Measurements from ENCODE around the gene AMHR2.
"Not testable (repeated sequence)": the region's sequence is repeated elsewhere in the genome, so short reads cannot be mapped to it uniquely, and the experiment has no call there.

The AMHR2 gene

GRCh38 chr12:53380794-53381730, 42.6 kb upstream of the AMHR2 start:
- H4K91ac ChIP-seq (ENCODE audit: low read depth, low read length), result peak overlapping the region; percentile 57
- H2AFZ ChIP-seq (ENCODE audit: insufficient read depth, low read length, poor library complexity), result no peak overlapping the region

DNA sequence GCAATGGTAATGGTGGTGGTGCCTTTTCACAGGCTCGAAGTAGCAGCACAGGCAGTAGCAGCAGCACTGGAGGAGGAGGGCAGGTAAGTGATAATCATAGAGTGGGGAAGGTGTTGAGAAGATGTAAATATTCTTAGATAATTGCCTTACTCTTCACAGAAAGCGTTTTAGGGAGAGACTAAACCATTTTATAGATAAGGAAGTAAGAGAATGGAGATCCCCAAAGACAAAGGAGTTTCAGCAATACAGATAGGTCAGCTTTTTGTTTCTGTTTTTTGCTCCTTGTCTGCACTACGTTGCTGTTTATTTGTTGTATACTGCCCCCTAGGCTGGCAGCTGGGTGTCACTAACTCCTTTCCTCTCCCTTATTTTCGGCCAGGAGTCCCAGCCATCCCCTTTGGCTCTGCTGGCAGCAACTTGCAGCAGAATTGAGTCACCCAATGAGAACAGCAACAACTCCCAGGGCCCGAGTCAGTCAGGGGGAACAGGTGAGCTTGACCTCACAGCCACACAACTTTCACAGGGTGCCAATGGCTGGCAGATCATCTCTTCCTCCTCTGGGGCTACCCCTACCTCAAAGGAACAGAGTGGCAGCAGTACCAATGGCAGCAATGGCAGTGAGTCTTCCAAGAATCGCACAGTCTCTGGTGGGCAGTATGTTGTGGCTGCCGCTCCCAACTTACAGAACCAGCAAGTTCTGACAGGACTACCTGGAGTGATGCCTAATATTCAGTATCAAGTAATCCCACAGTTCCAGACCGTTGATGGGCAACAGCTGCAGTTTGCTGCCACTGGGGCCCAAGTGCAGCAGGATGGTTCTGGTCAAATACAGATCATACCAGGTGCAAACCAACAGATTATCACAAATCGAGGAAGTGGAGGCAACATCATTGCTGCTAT, 41.7 kb upstream of the AMHR2 start:
- Histone ChIP-seq H3K14ac (ENCODE audit: low read length) (peak overlapping the region; percentile 74), H3K4ac (ENCODE audit: low read depth, low read length) (peak overlapping the region; percentile 49), H3K23ac (ENCODE audit: low read length) (no peak overlapping the region), H3K27me3 (ENCODE audit: insufficient read depth, low read length) (no peaks in the 10 kb centered on the region), H3K9ac (ENCODE audit: low read length) (no peak overlapping the region), H3K4me1 (ENCODE audit: control insufficient read depth in 1 of 2, insufficient read depth in 2 of 2, low read length in 2 of 2) (peaks cover 13 to 23% of the 10 kb centered on the region in 2 experiments), H3K79me2 (ENCODE audit: control insufficient read depth, insufficient read depth, low read length, poor library complexity) (peaks cover 16% of the 10 kb centered on the region), H2AFZ (ENCODE audit: insufficient read depth, low read length, poor library complexity) (no peak overlapping the region), H3K4me3 (ENCODE audit: low read depth, low read length) (no peak overlapping the region), H3K36me3 (ENCODE audit: control insufficient read depth in 1 of 2, insufficient read depth in 2 of 2, low read length in 2 of 2) (peaks cover 22 to 31% of the 10 kb centered on the region in 2 experiments), H3K27ac (ENCODE audit: low read depth, low read length) (peak overlapping the region; percentile 74), H2BK120ac (ENCODE audit: insufficient read depth, low read length, poor library complexity) (no peak overlapping the region), H2BK5ac (ENCODE audit: low read depth, low read length, poor library complexity) (peak overlapping the region; percentile 26), H3K79me1 (ENCODE audit: low read length) (peaks cover 10% of the 10 kb centered on the region), H3K18ac (ENCODE audit: low read length) (peak overlapping the region; percentile 88), H2BK12ac (ENCODE audit: low read length) (no peak overlapping the region), H2AK5ac (ENCODE audit: low read length) (no peak overlapping the region), H3K4me2 (ENCODE audit: low read length) (peak overlapping the region; percentile 60), H3K9me3 (ENCODE audit: insufficient read depth, low read depth, low read length) (peaks cover 2% of the 10 kb centered on the region), H4K12ac (ENCODE audit: low read depth, low read length) (peak overlapping the region; percentile 16), H4K8ac (ENCODE audit: low read depth, low read length) (peak overlapping the region; percentile 43), H4K91ac (ENCODE audit: low read depth, low read length) (peak overlapping the region; percentile 19)
- DNase-seq, result peak; percentile 62 to 73
- WGBS (ENCODE audit: extremely low coverage, insufficient coverage, insufficient read length), result no CpG with 5 or more reads among the region's 9 CpGs

More at GRCh38 chr12:53380794-53381730, 42.6 kb upstream of the AMHR2 start:
- peaks cover 10% of the 10 kb centered on the region for H3K79me1 ChIP-seq (ENCODE audit: low read length)
- H2BK120ac ChIP-seq (ENCODE audit: insufficient read depth, low read length, poor library complexity), result no peak overlapping the region
- H3K27me3 ChIP-seq (ENCODE audit: insufficient read depth, low read length), result no peaks in the 10 kb centered on the region
- peaks cover 2% of the 10 kb centered on the region for H3K9me3 ChIP-seq (ENCODE audit: insufficient read depth, low read depth, low read length)
- H4K8ac ChIP-seq (ENCODE audit: low read depth, low read length), result peak overlapping the region; percentile 43
- no peak overlapping the region for H3K9ac ChIP-seq (ENCODE audit: low read length)
- H3K79me2 ChIP-seq (ENCODE audit: control insufficient read depth, insufficient read depth, low read length, poor library complexity), result peaks cover 16% of the 10 kb centered on the region
- H3K18ac ChIP-seq (ENCODE audit: low read length), result peak overlapping the region; percentile 88
- H3K4ac ChIP-seq (ENCODE audit: low read depth, low read length), result peak overlapping the region; percentile 54
- H3K23ac ChIP-seq (ENCODE audit: low read length), result no peak overlapping the region
- no CpG with 5 or more reads among the region's 21 CpGs for WGBS (ENCODE audit: extremely low coverage, insufficient coverage, insufficient read length)
- H2BK12ac ChIP-seq (ENCODE audit: low read length), result no peak overlapping the region
- H4K12ac ChIP-seq (ENCODE audit: low read depth, low read length), result peak overlapping the region; percentile 16
- H3K36me3 ChIP-seq (ENCODE audit: control insufficient read depth in 1 of 2, insufficient read depth in 2 of 2, low read length in 2 of 2), result peaks cover 22 to 27% of the 10 kb centered on the region in 2 experiments
- H3K14ac ChIP-seq (ENCODE audit: low read length), result peak overlapping the region; percentile 74
- H2AK5ac ChIP-seq (ENCODE audit: low read length), result no peak overlapping the region
- H3K4me3 ChIP-seq (ENCODE audit: low read depth, low read length), result no peak overlapping the region
- peaks cover 13 to 22% of the 10 kb centered on the region in 2 experiments for H3K4me1 ChIP-seq (ENCODE audit: control insufficient read depth in 1 of 2, insufficient read depth in 2 of 2, low read length in 2 of 2)
- DNase-seq, result peak; percentile 56 to 71
- peak overlapping the region; percentile 74 for H3K27ac ChIP-seq (ENCODE audit: low read depth, low read length)
- peak overlapping the region; percentile 44 for H2BK5ac ChIP-seq (ENCODE audit: low read depth, low read length, poor library complexity)
- H3K4me2 ChIP-seq (ENCODE audit: low read length), result peak overlapping the region; percentile 60

DNA sequence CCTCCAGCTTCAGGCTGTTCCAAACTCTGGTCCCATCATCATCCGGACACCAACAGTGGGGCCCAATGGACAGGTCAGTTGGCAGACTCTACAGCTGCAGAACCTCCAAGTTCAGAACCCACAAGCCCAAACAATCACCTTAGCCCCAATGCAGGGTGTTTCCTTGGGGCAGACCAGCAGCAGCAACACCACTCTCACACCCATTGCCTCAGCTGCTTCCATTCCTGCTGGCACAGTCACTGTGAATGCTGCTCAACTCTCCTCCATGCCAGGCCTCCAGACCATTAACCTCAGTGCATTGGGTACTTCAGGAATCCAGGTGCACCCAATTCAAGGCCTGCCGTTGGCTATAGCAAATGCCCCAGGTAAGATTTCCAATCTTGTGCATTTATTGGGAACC, 40.4 kb upstream of the AMHR2 start:
- Histone ChIP-seq H4K8ac (ENCODE audit: low read depth, low read length) (no peak overlapping the region), H3K14ac (ENCODE audit: low read length) (no peak overlapping the region), H3K23ac (ENCODE audit: low read length) (no peak overlapping the region), H4K91ac (ENCODE audit: low read depth, low read length) (no peak overlapping the region), H3K4me1 (ENCODE audit: control insufficient read depth in 1 of 2, insufficient read depth in 2 of 2, low read length in 2 of 2) (peaks cover 13 to 24% of the 10 kb centered on the region in 2 experiments), H3K79me1 (ENCODE audit: low read length) (peaks cover 10% of the 10 kb centered on the region), H3K36me3 (ENCODE audit: control insufficient read depth in 1 of 2, insufficient read depth in 2 of 2, low read length in 2 of 2) (peaks cover 22 to 36% of the 10 kb centered on the region in 2 experiments), H2BK12ac (ENCODE audit: low read length) (no peak overlapping the region), H3K4ac (ENCODE audit: low read depth, low read length) (peak overlapping the region; percentile 4), H3K9ac (ENCODE audit: low read length) (no peak overlapping the region), H2AFZ (ENCODE audit: insufficient read depth, low read length, poor library complexity) (no peak overlapping the region), H3K27ac (ENCODE audit: low read depth, low read length) (no peak overlapping the region), H3K79me2 (ENCODE audit: control insufficient read depth, insufficient read depth, low read length, poor library complexity) (peaks cover 16% of the 10 kb centered on the region), H2AK5ac (ENCODE audit: low read length) (no peak overlapping the region), H2BK5ac (ENCODE audit: low read depth, low read length, poor library complexity) (no peak overlapping the region), H3K4me3 (ENCODE audit: low read depth, low read length) (no peak overlapping the region), H4K12ac (ENCODE audit: low read depth, low read length) (no peak overlapping the region), H2BK120ac (ENCODE audit: insufficient read depth, low read length, poor library complexity) (no peak overlapping the region), H3K9me3 (ENCODE audit: insufficient read depth, low read depth, low read length) (peaks cover 2% of the 10 kb centered on the region), H3K18ac (ENCODE audit: low read length) (no peak overlapping the region), H3K27me3 (ENCODE audit: insufficient read depth, low read length) (no peaks in the 10 kb centered on the region), H3K4me2 (ENCODE audit: low read length) (peak overlapping the region; percentile 10)
- WGBS (ENCODE audit: extremely low coverage, insufficient coverage, insufficient read length), result no CpG with 5 or more reads among the region's 2 CpGs
- peak; percentile 46 to 52 for DNase-seq

- WGBS (ENCODE audit: extremely low coverage, insufficient coverage, insufficient read length), result no CpG with 5 or more reads among the region's 5 CpGs
Measured at GRCh38 chr12:53386381-53386780, 37.3 kb upstream of the AMHR2 start.

More at GRCh38 chr12:53386381-53386780, 37.3 kb upstream of the AMHR2 start:
- not testable (repeated sequence) for DNase-seq; H3K4me2 ChIP-seq (ENCODE audit: low read length); H3K23ac ChIP-seq (ENCODE audit: low read length); H3K4me3 ChIP-seq (ENCODE audit: low read depth, low read length); H3K4ac ChIP-seq (ENCODE audit: low read depth, low read length); H2AFZ ChIP-seq (ENCODE audit: insufficient read depth, low read length, poor library complexity); H2BK5ac ChIP-seq (ENCODE audit: low read depth, low read length, poor library complexity); H3K79me1 ChIP-seq (ENCODE audit: low read length); H3K27ac ChIP-seq (ENCODE audit: low read depth, low read length); H3K9ac ChIP-seq (ENCODE audit: low read length); H4K91ac ChIP-seq (ENCODE audit: low read depth, low read length); H3K9me3 ChIP-seq (ENCODE audit: insufficient read depth, low read depth, low read length); H4K12ac ChIP-seq (ENCODE audit: low read depth, low read length); H3K27me3 ChIP-seq (ENCODE audit: insufficient read depth, low read length); H4K8ac ChIP-seq (ENCODE audit: low read depth, low read length); H2BK120ac ChIP-seq (ENCODE audit: insufficient read depth, low read length, poor library complexity); H3K14ac ChIP-seq (ENCODE audit: low read length); H2BK12ac ChIP-seq (ENCODE audit: low read length); H2AK5ac ChIP-seq (ENCODE audit: low read length); H3K18ac ChIP-seq (ENCODE audit: low read length)
- peaks cover 17% of the 10 kb centered on the region for H3K79me2 ChIP-seq (ENCODE audit: control insufficient read depth, insufficient read depth, low read length, poor library complexity)
- peaks cover 13 to 20% of the 10 kb centered on the region in 2 experiments for H3K4me1 ChIP-seq (ENCODE audit: control insufficient read depth in 1 of 2, insufficient read depth in 2 of 2, low read length in 2 of 2)
- H3K36me3 ChIP-seq (ENCODE audit: control insufficient read depth in 1 of 2, insufficient read depth in 2 of 2, low read length in 2 of 2), result peaks cover 28 to 38% of the 10 kb centered on the region in 2 experiments

Measured in trophoblast cell (in vitro differentiated cells and primary cell).